ENCODE data around the gene SULT1C3.

The SULT1C3 gene

GRCh38 chr2:108288534-108289106 lies 48.9 kb downstream of the SULT1C3 start, which contains the start of gene SULT1C2:
Gene SULT1C2 (plus strand): TSS chr2:108288895. CDS start chr2:108293668, 4,773 bp downstream.
- in situ Hi-C loops (cut with HindIII; ENCODE audit: low pct_unique_long_range_greater_than_20kb, low sequenced_read_pairs): no loop called here
- no peak for DNase-seq (ENCODE audit: low read depth in 1 of 2, low spot score in 1 of 2)
- no peak for TF ChIP-seq JUND (IDR thresholded peaks at IDR 0.05; ENCODE audit: low read depth)

- no peak for DNase-seq (ENCODE audit: low read depth in 1 of 2, low spot score in 1 of 2)
- in situ Hi-C loops (cut with HindIII; ENCODE audit: low pct_unique_long_range_greater_than_20kb, low sequenced_read_pairs): no loop called here
- TF ChIP-seq JUND (IDR thresholded peaks at IDR 0.05; ENCODE audit: low read depth): no peak
Measured at GRCh38 chr2:108293850-108294249, 54.1 kb downstream of the SULT1C3 start.

DNA sequence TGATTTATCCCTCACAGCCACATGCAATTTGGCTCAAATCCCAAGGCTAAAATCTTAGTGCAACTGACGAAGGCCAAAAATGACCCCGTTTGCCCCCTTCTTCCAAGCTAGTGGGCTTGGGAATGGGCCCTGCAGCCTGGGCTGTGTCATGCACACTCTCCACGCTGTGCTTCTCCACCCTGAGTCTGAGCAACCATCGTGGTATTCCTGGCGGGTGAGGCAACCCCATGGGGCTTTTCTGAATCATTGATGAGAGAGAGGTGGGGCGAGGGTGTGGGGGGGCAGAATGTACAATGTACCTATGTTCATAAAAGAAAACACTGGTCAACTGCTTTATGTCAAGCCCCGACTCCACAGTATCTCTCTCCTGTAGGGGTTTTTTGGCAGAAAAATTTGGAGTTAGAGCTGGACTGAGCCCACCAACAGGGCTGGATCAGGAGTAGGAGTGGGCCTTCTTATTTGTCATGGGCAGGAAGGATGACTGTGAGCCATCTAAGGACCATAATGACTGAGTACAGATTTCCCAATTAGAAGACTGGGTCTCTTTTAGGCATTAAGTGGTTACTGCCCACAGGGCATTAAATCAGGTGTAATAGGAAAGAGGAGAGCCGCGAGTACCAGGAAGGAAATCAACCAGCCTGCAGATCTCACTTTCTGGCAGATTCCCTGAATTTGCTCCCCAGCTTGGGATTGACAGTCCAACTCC lies 57.8 kb downstream of the SULT1C3 start:
- in situ Hi-C loops (cut with HindIII; ENCODE audit: low pct_unique_long_range_greater_than_20kb, low sequenced_read_pairs): no loop called here
- no peak for TF ChIP-seq JUND (IDR thresholded peaks at IDR 0.05; ENCODE audit: low read depth)
- no peak for DNase-seq (ENCODE audit: low read depth in 1 of 2, low spot score in 1 of 2)

- in situ Hi-C loops (cut with HindIII; ENCODE audit: low pct_unique_long_range_greater_than_20kb, low sequenced_read_pairs): no loop called here
Measured at GRCh38 chr2:108301558-108301957, 61.8 kb downstream of the SULT1C3 start.

GRCh38 chr2:108304975-108305374 lies 65.2 kb downstream of the SULT1C3 start:
- TF ChIP-seq JUND (IDR thresholded peaks at IDR 0.05; ENCODE audit: low read depth): no peak
- in situ Hi-C loops (cut with HindIII; ENCODE audit: low pct_unique_long_range_greater_than_20kb, low sequenced_read_pairs): no loop called here
- no peak for DNase-seq (ENCODE audit: low read depth in 1 of 2, low spot score in 1 of 2)

More at GRCh38 chr2:108301558-108301957, 61.8 kb downstream of the SULT1C3 start:
- DNase-seq (ENCODE audit: low read depth in 1 of 2, low spot score in 1 of 2): no peak
- no peak for TF ChIP-seq JUND (IDR thresholded peaks at IDR 0.05; ENCODE audit: low read depth)

- DNase-seq (ENCODE audit: low read depth in 1 of 2, low spot score in 1 of 2): no peak
- in situ Hi-C loops (cut with HindIII; ENCODE audit: low pct_unique_long_range_greater_than_20kb, low sequenced_read_pairs): no loop called here
- no peak for TF ChIP-seq JUND (IDR thresholded peaks at IDR 0.05; ENCODE audit: low read depth)
Measured at GRCh38 chr2:108305901-108306300, 66.1 kb downstream of the SULT1C3 start.

GRCh38 chr2:108309903-108310302 lies 70.1 kb downstream of the SULT1C3 start:
- no peak for TF ChIP-seq JUND (IDR thresholded peaks at IDR 0.05; ENCODE audit: low read depth)
- in situ Hi-C loops (cut with HindIII; ENCODE audit: low pct_unique_long_range_greater_than_20kb, low sequenced_read_pairs): no loop called here
- DNase-seq (ENCODE audit: low read depth in 1 of 2, low spot score in 1 of 2): peak; percentile 33 to 84

Measured in T47D (cell line).